Ascending aorta (tissue), 2 donors: ENCODE measurements around the gene ITIH3. TPM values are rescaled to one million over a fixed set of nuclear protein-coding genes. Genes with fewer than 3 reads are reported as not detected.
A peak's percentile ranks its signal among the peaks of the same experiment; 100 is the strongest.

Source experiments
- DNase-seq, 2 donors: peaks; one replicate each; pipeline ENCODE4 v3.0.0-alpha.2; 2019; ENCODE audit warnings: low spot score in 2 of 2
- H3K27ac ChIP-seq, 2 donors: fragments of 200-600 bp; sonication (generic); one replicate each; pipeline ENCODE4 v1.5.1; 2016 to 2017; ENCODE audit warnings: mild to moderate bottlenecking in 1 of 2
- H3K27me3 ChIP-seq: fragments of 200-600 bp; sonication (generic); one replicate; pipeline ENCODE4 v1.5.1; 2017
- H3K36me3 ChIP-seq, 2 donors: fragments of 200-600 bp; sonication (generic); one replicate each; pipeline ENCODE4 v1.5.1; 2016
- H3K4me1 ChIP-seq, 2 donors: fragments of 200-600 bp; sonication (generic); one replicate each; pipeline ENCODE4 v1.5.1; 2016 to 2017; ENCODE audit warnings: mild to moderate bottlenecking in 1 of 2
- H3K4me3 ChIP-seq, 2 donors: fragments of 200-600 bp; sonication (generic); one replicate each; pipeline ENCODE4 v1.5.1; 2016 to 2017; ENCODE audit warnings: mild to moderate bottlenecking in 1 of 2
- H3K9me3 ChIP-seq, 2 donors: fragments of 200-600 bp; sonication (generic); one replicate each; pipeline ENCODE4 v1.5.1; 2016
- CTCF ChIP-seq, 3 experiments: fragments of 200-600 bp in 2 of 3; fragments of 450-650 bp in 1 of 3; sonication (generic) in 2 of 3; IDR thresholded peaks; one replicate each; pipeline ENCODE4 v1.5.1; 2016 to 2019; ENCODE audit warnings: antibody characterized with exemption in 3 of 3, mild to moderate bottlenecking in 1 of 3, moderate library complexity in 1 of 3
- intact Hi-C: fragments of 100-400 bp; cut with DNase I; formaldehyde crosslinking; loops from one replicate; pipeline ENCODE4 v1.15.1; 2023
- total RNA-seq: library from RNA; depleted of rRNA; stranded (reverse); fragments of >200 nt; gene quantifications from one replicate; pipeline ENCODE4 v1.1.0, GENCODE V29; 2016

The ITIH3 gene
- total RNA-seq, 1 donor from 2014 or later: 38.3 TPM

GRCh38 chr3:52769786-52770455 lies 24.7 kb upstream of the ITIH3 start:
- H3K9me3 ChIP-seq: no peaks in the 10 kb centered on the region
- no peaks in the 10 kb centered on the region for H3K27me3 ChIP-seq
- H3K27ac ChIP-seq: peak overlapping the region; percentile 53 to 63
- intact Hi-C loops: loop anchor here (2.0 to 5.0 kb wide), 2 partner anchors 62 to 127 kb away; partner anchors contain the start of genes ITIH4 and STIMATE
- peaks cover under 1 to 18% of the 10 kb centered on the region in 2 donors for H3K36me3 ChIP-seq
- H3K4me1 ChIP-seq: peaks cover 7 to 8% of the 10 kb centered on the region in 2 donors
- DNase-seq: no peak
- no peak for TF ChIP-seq CTCF (IDR thresholded peaks at IDR 0.05)
- peak overlapping the region; percentile 90 to 92 for H3K4me3 ChIP-seq

DNA sequence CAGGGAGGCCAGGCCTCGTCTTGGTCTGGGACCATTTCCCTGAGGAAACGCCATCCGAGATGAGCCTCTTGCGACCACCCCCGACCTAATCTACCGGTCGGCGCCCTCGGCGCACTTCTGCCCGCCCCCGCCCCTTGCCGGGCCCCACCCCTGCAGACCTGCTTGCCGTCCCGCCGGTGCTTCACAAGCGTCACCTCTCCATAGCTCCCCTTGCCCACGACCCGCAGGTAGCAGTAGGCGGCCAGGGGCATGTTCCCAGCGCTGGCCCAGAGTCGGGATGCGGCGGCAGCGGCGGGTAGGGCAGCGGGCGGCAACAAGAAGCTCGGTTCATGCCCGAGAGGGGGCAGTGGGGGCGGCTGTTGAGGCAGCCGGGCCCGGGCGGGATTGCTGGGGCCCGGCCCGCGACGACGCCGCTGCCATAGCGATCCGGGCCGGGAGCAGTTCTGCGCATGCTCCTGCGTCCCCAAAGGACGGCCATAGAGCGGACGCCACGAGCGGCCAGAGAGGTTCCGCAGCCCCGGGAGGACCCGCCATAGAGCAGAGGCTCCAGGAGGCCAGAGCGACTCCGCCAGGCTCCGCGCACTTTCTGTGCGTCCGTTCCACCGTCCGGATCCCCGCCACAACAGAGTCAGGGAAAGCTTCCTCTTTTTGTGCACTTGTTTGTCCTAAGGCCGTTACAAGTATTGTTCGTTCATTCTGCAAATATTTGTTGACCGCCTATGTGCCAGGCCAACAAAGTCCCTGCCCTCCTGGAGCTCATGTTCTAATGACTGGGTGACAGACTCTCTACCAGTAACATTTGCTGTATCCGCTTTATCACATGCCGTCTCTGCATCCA lies 23.9 kb upstream of the ITIH3 start, which contains the start of gene NEK4:
Gene NEK4, minus strand, starts transcription at position 445 of the 838 bp plus-strand sequence. Its CDS starts 194 bp downstream, at position 251.
- no peaks in the 10 kb centered on the region for H3K27me3 ChIP-seq
- peak; percentile 55 to 94 for DNase-seq
- peaks cover 7 to 8% of the 10 kb centered on the region in 2 donors for H3K4me1 ChIP-seq
- peak; percentile 5 to 23 (median 8) for TF ChIP-seq CTCF (IDR thresholded peaks at IDR 0.05)
- peaks cover 0 to 12% of the 10 kb centered on the region in 2 donors for H3K36me3 ChIP-seq
- intact Hi-C loops: loop anchor here (2.0 to 5.0 kb wide), 2 partner anchors 62 to 126 kb away; partner anchors contain the start of genes ITIH4 and STIMATE
- peak within 1 kb of the TSS; percentile 90 to 92 for H3K4me3 ChIP-seq
- peak within 1 kb of the TSS; percentile 53 to 63 for H3K27ac ChIP-seq
- H3K9me3 ChIP-seq: no peaks in the 10 kb centered on the region

- DNase-seq: no peak
- Histone ChIP-seq H3K36me3 (peaks cover 0 to 8% of the 10 kb centered on the region in 2 donors), H3K4me1 (peaks cover 7 to 8% of the 10 kb centered on the region in 2 donors), H3K9me3 (no peaks in the 10 kb centered on the region), H3K4me3 (peak overlapping the region; percentile 90 to 92), H3K27ac (peak overlapping the region; percentile 53 to 63), H3K27me3 (no peaks in the 10 kb centered on the region)
- intact Hi-C loops: loop anchor here (2.0 to 5.0 kb wide), 2 partner anchors 61 to 125 kb away; partner anchors contain the start of genes ITIH4 and STIMATE
- TF ChIP-seq CTCF (IDR thresholded peaks at IDR 0.05): no peak
These were observed 23.3 kb upstream of the ITIH3 start for GRCh38 chr3:52771334-52771681.

DNA sequence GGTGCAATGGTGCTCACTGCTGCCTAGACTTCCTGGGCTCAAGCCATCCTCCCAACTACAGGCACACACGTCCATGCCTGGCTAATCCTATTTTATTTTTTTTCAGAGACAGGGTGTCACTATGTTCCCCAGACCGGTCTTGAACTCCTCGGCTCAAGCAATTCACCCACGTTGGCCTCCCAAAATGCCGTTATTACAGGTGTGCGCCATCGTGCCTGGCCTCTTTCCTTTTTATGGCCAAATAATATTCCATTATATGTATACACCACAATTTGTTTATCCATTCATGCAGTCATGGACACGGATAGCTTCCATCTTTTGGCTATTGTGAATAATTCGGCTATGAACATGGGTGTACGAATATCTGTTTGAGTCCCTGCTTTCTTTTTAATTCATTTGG lies 22.9 kb upstream of the ITIH3 start:
- Histone ChIP-seq H3K4me3 (peak overlapping the region in 1 of 2 donors; percentile 92), H3K36me3 (peaks cover 0 to 8% of the 10 kb centered on the region in 2 donors), H3K27ac (peak overlapping the region; percentile 53 to 63), H3K27me3 (no peaks in the 10 kb centered on the region), H3K4me1 (peaks cover 7 to 8% of the 10 kb centered on the region in 2 donors), H3K9me3 (no peaks in the 10 kb centered on the region)
- TF ChIP-seq CTCF (IDR thresholded peaks at IDR 0.05): no peak
- intact Hi-C loops: loop anchor here (2.0 to 5.0 kb wide), 2 partner anchors 61 to 125 kb away; partner anchors contain the start of genes ITIH4 and STIMATE
- DNase-seq: no peak

- H3K27me3 ChIP-seq: no peaks in the 10 kb centered on the region
- no peak for DNase-seq
- H3K36me3 ChIP-seq: no peaks in the 10 kb centered on the region
- TF ChIP-seq CTCF (IDR thresholded peaks at IDR 0.05): no peak
- H3K4me1 ChIP-seq: peaks cover 7 to 8% of the 10 kb centered on the region in 2 donors
- intact Hi-C loops: loop anchor here (5.0 kb wide), 1 partner anchor 59 kb away; the partner anchor contains the start of gene ITIH4
- no peak overlapping the region for H3K27ac ChIP-seq
- no peaks in the 10 kb centered on the region for H3K9me3 ChIP-seq
- no peak overlapping the region for H3K4me3 ChIP-seq
These were observed 21.1 kb upstream of the ITIH3 start for GRCh38 chr3:52773361-52774065.
